Measurements from ENCODE around the gene EFCAB8.
A peak's percentile ranks its signal among the peaks of the same experiment; 100 is the strongest.
"Not testable (repeated sequence)": the region's sequence is repeated elsewhere in the genome, so short reads cannot be mapped to it uniquely, and the experiment has no call there.

Gene EFCAB8

GRCh38 chr20:32960849-32961731 is 102.4 kb downstream of the EFCAB8 start:
- Mint-ChIP-seq H3K4me1 (ENCODE audit: low read depth) (peaks cover 37% of the 10 kb centered on the region), H3K9me3 (ENCODE audit: low read depth) (peaks cover 12% of the 10 kb centered on the region), H3K27ac (peak overlapping the region; percentile 46), H3K4me3 (no peak overlapping the region), H3K27me3 (no peaks in the 10 kb centered on the region), H3K36me3 (peaks cover 11% of the 10 kb centered on the region)

DNA sequence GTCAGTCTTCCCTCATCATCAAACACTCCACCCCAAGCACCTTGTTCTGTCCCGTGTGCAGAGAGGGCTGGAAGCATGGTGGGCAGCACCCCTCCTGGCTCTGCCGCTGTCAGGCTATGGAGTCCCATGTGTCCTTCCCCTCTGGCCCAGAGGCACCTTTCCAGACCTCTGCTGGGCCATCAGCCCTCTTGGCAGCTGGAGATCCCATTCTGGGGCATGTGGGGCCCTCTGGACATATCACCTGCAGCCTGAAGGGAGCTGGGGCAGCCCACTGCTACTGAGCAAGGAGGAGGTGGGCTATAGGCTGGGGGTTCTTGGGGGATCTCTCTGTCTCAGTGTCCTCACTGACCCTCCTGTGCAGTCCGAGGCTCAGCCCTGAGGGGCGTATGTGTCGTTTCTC is 103.3 kb downstream of the EFCAB8 start:
- no peak overlapping the region for H3K4me3 Mint-ChIP-seq
- H3K4me1 Mint-ChIP-seq (ENCODE audit: low read depth) = peaks cover 46% of the 10 kb centered on the region
- H3K27ac Mint-ChIP-seq = peak overlapping the region; percentile 16
- peaks cover 8% of the 10 kb centered on the region for H3K36me3 Mint-ChIP-seq
- H3K27me3 Mint-ChIP-seq = no peaks in the 10 kb centered on the region
- H3K9me3 Mint-ChIP-seq (ENCODE audit: low read depth) = peaks cover 8% of the 10 kb centered on the region

GRCh38 chr20:32962646-32963045 is 103.9 kb downstream of the EFCAB8 start:
- Mint-ChIP-seq H3K4me1 (ENCODE audit: low read depth) (peaks cover 52% of the 10 kb centered on the region), H3K27ac (peak overlapping the region; percentile 58)
- H3K9me3 Mint-ChIP-seq (ENCODE audit: low read depth); H3K27me3 Mint-ChIP-seq; H3K36me3 Mint-ChIP-seq; H3K4me3 Mint-ChIP-seq: not testable (repeated sequence)

- H3K4me3 Mint-ChIP-seq = no peak overlapping the region
- peaks cover 3% of the 10 kb centered on the region for H3K36me3 Mint-ChIP-seq
- H3K9me3 Mint-ChIP-seq (ENCODE audit: low read depth) = no peaks in the 10 kb centered on the region
- no peaks in the 10 kb centered on the region for H3K27me3 Mint-ChIP-seq
- H3K4me1 Mint-ChIP-seq (ENCODE audit: low read depth) = peaks cover 58% of the 10 kb centered on the region
- peak overlapping the region; percentile 58 for H3K27ac Mint-ChIP-seq
These were observed 104.5 kb downstream of the EFCAB8 start for GRCh38 chr20:32963176-32963575.

DNA sequence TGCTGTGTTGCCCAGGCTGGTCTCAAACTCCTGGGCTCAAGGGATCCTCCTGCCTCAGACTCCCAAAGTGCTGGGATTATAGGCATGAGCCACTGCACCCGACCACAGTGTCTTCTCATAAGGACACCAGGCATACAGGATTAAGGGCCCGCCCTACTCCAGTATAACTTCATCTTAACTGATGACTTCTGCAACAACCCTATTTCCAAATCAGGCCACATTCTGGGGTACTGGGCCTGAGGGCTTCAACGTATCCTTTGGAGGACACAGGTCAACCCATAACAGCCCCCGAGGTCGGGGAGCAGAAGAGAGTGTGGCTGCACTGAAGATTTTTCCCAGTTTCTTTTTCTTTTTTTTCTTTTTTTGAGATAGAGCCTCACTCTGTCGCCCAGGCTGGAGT is 105.9 kb downstream of the EFCAB8 start:
- H3K4me1 Mint-ChIP-seq (ENCODE audit: low read depth) = peaks cover 72% of the 10 kb centered on the region
- H3K9me3 Mint-ChIP-seq (ENCODE audit: low read depth) = no peaks in the 10 kb centered on the region
- H3K36me3 Mint-ChIP-seq = peaks cover 3% of the 10 kb centered on the region
- H3K27ac Mint-ChIP-seq = no peak overlapping the region
- no peak overlapping the region for H3K4me3 Mint-ChIP-seq
- H3K27me3 Mint-ChIP-seq = no peaks in the 10 kb centered on the region

GRCh38 chr20:32965115-32965514 is 106.4 kb downstream of the EFCAB8 start:
- Mint-ChIP-seq H3K9me3 (ENCODE audit: low read depth) (no peaks in the 10 kb centered on the region), H3K27ac (peak overlapping the region; percentile 66), H3K27me3 (no peaks in the 10 kb centered on the region), H3K4me1 (ENCODE audit: low read depth) (peaks cover 77% of the 10 kb centered on the region), H3K36me3 (peaks cover 3% of the 10 kb centered on the region), H3K4me3 (peak overlapping the region; percentile 17)

DNA sequence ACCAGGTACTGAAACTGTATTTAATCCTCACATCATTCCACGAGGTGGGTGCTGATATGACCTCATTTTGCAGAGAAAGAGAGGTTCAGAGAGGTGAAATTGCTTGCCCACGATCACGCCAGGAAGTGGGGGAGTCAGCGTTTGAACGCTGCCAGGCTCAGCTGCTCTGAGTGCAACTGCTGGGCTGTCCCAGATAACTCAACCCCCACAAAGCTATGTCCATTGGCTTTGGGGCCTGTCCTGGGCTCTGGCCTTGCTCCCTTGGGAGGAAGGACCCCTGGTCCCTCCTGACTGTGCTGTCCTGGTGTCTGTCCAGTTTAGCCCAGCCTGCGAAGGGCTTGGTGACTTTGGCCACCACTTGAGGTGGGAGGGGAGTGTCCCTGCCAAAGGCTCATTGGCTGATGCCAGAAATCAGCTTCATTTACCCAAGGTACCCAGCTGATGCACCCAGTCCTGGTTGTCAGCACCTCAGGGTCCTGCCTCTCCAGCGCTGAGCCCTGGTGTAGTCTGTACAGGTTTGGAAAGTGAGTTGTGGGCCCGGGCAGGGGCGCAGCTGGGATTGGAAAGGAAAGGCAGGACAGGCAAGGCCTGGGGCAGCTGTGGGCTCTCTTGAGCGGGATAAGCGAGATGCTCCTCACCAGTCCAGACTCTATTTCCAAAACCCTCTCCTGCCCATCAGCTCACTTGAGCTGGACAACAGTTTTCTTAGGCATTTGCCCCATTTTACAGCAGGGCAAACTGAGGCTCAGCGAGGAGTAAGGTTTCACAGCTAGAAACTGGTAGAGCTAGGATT is 107.1 kb downstream of the EFCAB8 start:
- Mint-ChIP-seq H3K27me3 (no peaks in the 10 kb centered on the region), H3K9me3 (ENCODE audit: low read depth) (no peaks in the 10 kb centered on the region), H3K4me1 (ENCODE audit: low read depth) (peaks cover 80% of the 10 kb centered on the region), H3K27ac (peak overlapping the region; percentile 66), H3K4me3 (peak overlapping the region; percentile 17), H3K36me3 (peaks cover 3% of the 10 kb centered on the region)

GRCh38 chr20:32966382-32966781 is 107.7 kb downstream of the EFCAB8 start:
- Mint-ChIP-seq H3K27me3 (no peaks in the 10 kb centered on the region), H3K36me3 (peaks cover 3% of the 10 kb centered on the region), H3K4me1 (ENCODE audit: low read depth) (peaks cover 80% of the 10 kb centered on the region), H3K27ac (peak overlapping the region; percentile 22), H3K9me3 (ENCODE audit: low read depth) (no peaks in the 10 kb centered on the region), H3K4me3 (no peak overlapping the region)

DNA sequence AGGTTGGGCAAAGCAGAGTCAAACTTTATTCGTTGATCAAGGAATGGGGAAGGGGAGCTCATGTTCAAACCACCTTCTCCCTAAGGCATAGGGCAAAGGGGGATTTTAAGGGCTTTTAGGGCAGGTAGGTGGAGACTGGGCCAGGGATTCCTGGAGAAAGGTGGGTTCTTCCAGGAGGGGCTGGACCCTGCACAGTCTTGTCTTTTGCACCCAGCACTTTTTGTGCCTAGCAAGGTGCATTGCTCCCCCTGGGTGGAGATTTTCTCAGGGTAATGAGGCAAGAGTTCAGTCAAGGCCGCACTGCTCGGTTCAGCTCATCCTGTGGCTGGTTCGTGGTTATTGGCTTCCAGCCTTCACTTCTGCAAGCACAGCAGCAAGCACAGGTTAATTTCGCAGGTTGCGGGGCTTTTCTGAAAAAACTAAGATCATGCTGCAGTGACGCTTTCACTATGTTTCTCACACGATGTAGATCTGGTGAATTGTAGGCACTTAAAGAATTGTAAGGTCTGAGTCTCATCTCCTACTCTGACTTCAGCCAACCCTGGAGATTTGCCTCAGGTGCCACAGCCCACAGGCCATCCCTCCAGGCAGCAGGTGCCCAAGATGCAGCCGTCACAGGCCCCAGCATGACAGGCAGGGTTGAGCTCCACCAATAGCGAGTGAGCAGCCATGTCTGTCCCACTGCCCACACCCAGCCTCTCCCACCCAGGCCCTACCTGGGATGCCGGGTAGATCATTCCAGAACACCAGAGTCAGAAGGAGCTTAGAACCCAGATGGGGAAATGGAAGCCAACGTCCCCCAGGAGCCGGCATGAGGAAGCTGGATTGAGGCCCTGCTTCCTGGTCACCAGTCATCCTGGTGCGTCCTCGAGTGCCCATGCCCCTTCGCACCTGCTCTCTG is 108.4 kb downstream of the EFCAB8 start:
- Mint-ChIP-seq H3K9me3 (ENCODE audit: low read depth) (no peaks in the 10 kb centered on the region), H3K27ac (no peak overlapping the region), H3K4me1 (ENCODE audit: low read depth) (peaks cover 74% of the 10 kb centered on the region), H3K27me3 (no peaks in the 10 kb centered on the region), H3K4me3 (peak overlapping the region; percentile 66), H3K36me3 (peaks cover 3% of the 10 kb centered on the region)

DNA sequence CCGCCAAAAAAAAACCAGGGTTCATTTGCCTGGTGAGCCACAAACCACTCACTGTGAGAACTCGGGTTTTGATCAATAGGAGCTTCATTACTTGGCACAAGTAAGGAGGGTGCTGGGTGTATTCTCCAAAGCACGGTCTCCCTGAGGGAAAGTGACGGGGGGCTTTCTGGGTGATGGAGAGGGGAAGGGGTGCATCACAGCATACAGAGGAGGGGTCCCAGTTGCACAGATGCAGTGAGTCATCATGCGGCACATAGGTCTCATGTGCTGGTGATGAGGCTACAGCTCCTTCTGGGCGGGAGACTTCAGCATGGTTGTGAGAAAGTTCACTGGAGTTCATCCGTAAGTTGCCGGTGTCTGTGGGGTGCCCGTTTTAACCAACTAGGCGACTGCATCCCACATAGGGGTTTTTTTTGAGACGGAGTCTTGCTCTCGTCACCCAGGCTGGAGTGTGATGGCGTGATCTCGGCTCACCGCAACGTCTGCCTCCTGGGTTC is 109.3 kb downstream of the EFCAB8 start:
- no peaks in the 10 kb centered on the region for H3K9me3 Mint-ChIP-seq (ENCODE audit: low read depth)
- H3K27me3 Mint-ChIP-seq = no peaks in the 10 kb centered on the region
- H3K27ac Mint-ChIP-seq = no peak overlapping the region
- peaks cover 3% of the 10 kb centered on the region for H3K36me3 Mint-ChIP-seq
- peak overlapping the region; percentile 66 for H3K4me3 Mint-ChIP-seq
- peaks cover 67% of the 10 kb centered on the region for H3K4me1 Mint-ChIP-seq (ENCODE audit: low read depth)

- H3K4me1 Mint-ChIP-seq (ENCODE audit: low read depth) = peaks cover 61% of the 10 kb centered on the region
- no peaks in the 10 kb centered on the region for H3K27me3 Mint-ChIP-seq
- no peak overlapping the region for H3K27ac Mint-ChIP-seq
- H3K9me3 Mint-ChIP-seq (ENCODE audit: low read depth) = no peaks in the 10 kb centered on the region
- peak overlapping the region; percentile 50 for H3K4me3 Mint-ChIP-seq
- peaks cover 7% of the 10 kb centered on the region for H3K36me3 Mint-ChIP-seq
These were observed 109.9 kb downstream of the EFCAB8 start for GRCh38 chr20:32968478-32969241.

- H3K27ac Mint-ChIP-seq = no peak overlapping the region
- peaks cover 57% of the 10 kb centered on the region for H3K4me1 Mint-ChIP-seq (ENCODE audit: low read depth)
- H3K9me3 Mint-ChIP-seq (ENCODE audit: low read depth) = no peaks in the 10 kb centered on the region
These were observed 110.8 kb downstream of the EFCAB8 start for GRCh38 chr20:32969356-32970114.

More at GRCh38 chr20:32969356-32970114, 110.8 kb downstream of the EFCAB8 start:
- no peaks in the 10 kb centered on the region for H3K27me3 Mint-ChIP-seq
- peak overlapping the region; percentile 53 for H3K4me3 Mint-ChIP-seq
- peaks cover 7% of the 10 kb centered on the region for H3K36me3 Mint-ChIP-seq
